Endodermal cell (in vitro differentiated cells): Measurements from ENCODE around the gene CDH8. TPM values are rescaled to one million over a fixed set of nuclear protein-coding genes. Genes with fewer than 3 reads are reported as not detected.
"Not testable (repeated sequence)": the region's sequence is repeated elsewhere in the genome, so short reads cannot be mapped to it uniquely, and the experiment has no call there.

Experiments
- DNase-seq: peaks from one replicate; pipeline ENCODE4 v3.0.0-alpha.2; 2017
- H3K27ac ChIP-seq: 2 replicates; pipeline ENCODE4 v1.5.1; 2013; ENCODE audit warnings: mild to moderate bottlenecking, low read depth, low read length, moderate library complexity
- H3K27me3 ChIP-seq: 2 replicates; pipeline ENCODE4 v1.6.1; 2013; ENCODE audit warnings: mild to moderate bottlenecking, low read length, moderate library complexity; ENCODE audit not compliant: insufficient read depth, control insufficient read depth, poor library complexity, severe bottlenecking
- H3K36me3 ChIP-seq: 2 replicates; pipeline ENCODE4 v1.7.0; 2013; ENCODE audit warnings: mild to moderate bottlenecking, low read length, moderate library complexity; ENCODE audit not compliant: control insufficient read depth, insufficient read depth
- H3K4me1 ChIP-seq: one replicate; pipeline ENCODE4 v1.7.0; 2013; ENCODE audit warnings: low read length; ENCODE audit not compliant: control insufficient read depth, insufficient read depth
- H3K4me3 ChIP-seq: 2 replicates; pipeline ENCODE4 v1.5.1; 2013; ENCODE audit warnings: mild to moderate bottlenecking, low read length, moderate library complexity
- H3K9ac ChIP-seq: 2 replicates; pipeline ENCODE4 v1.6.1; 2013; ENCODE audit warnings: mild to moderate bottlenecking, low read length, moderate library complexity; ENCODE audit not compliant: poor library complexity, severe bottlenecking; ENCODE audit errors: extremely low read depth
- H3K9me3 ChIP-seq: 2 replicates; pipeline ENCODE4 v1.6.1; 2013; ENCODE audit warnings: mild to moderate bottlenecking, low read length, moderate library complexity; ENCODE audit not compliant: control insufficient read depth
- H3K27ac Mint-ChIP-seq: 2 replicates; pipeline ENCODE4 v1.8.0; 2020; ENCODE audit warnings: mixed read lengths
- H3K27me3 Mint-ChIP-seq: 2 replicates; pipeline ENCODE4 v1.8.0; 2021; ENCODE audit warnings: mild to moderate bottlenecking, mixed read lengths; ENCODE audit not compliant: insufficient read depth
- H3K36me3 Mint-ChIP-seq: 2 replicates; pipeline ENCODE4 v1.8.0; 2020; ENCODE audit warnings: low read depth, mixed read lengths
- H3K4me1 Mint-ChIP-seq: 2 replicates; pipeline ENCODE4 v1.8.0; 2020; ENCODE audit warnings: mixed read lengths
- H3K4me3 Mint-ChIP-seq: 2 replicates; pipeline ENCODE4 v1.8.0; 2020; ENCODE audit warnings: mild to moderate bottlenecking, moderate library complexity, mixed read lengths
- H3K9me3 Mint-ChIP-seq: 2 replicates; pipeline ENCODE4 v1.8.0; 2020; ENCODE audit warnings: mild to moderate bottlenecking, mixed read lengths
- WGBS, 2 experiments: methylation state at CpG; one replicate each; pipeline versions ENCODE4 v1.1.5 to v1.1.7; 2013; ENCODE audit warnings: missing lambda C conversion rate in 2 of 2, mixed read lengths in 1 of 2; ENCODE audit not compliant: insufficient coverage in 1 of 2, insufficient read length in 1 of 2; 5-methylcytosine and 5-hydroxymethylcytosine counted together
- total RNA-seq, 2 donors: library from RNA; stranded (reverse); fragmentation: NEBNext Ultra II Directional in 1 of 2; extraction: Animal tissue kit (Norgen Biotek cat#: 25700) in 1 of 2; gene quantifications; 2 replicates in 1 of 2; 3 replicates in 1 of 2; pipeline ENCODE4 v1.2.1, GENCODE V29; 2021
- TF ChIP-seq, protein P1 (sequence below): fragments of 200-600 bp; sonication (generic); conservative IDR thresholded peaks from 2 replicates; pipeline ENCODE4 v1.5.0; 2021; ENCODE audit warnings: antibody characterized with exemption, mild to moderate bottlenecking

CDH8 gene
- total RNA-seq, 2 donors from 2014 or later: 13.9 to 27.2 TPM

- no peaks in the 10 kb centered on the region for H3K36me3 ChIP-seq
- H3K9ac ChIP-seq: no peak overlapping the region
- DNase-seq: no peak
- H3K27ac Mint-ChIP-seq: peak overlapping the region; percentile 48
- no peaks in the 10 kb centered on the region for H3K9me3 ChIP-seq
- H3K4me1 Mint-ChIP-seq: peaks cover 8% of the 10 kb centered on the region
- H3K27me3 Mint-ChIP-seq: no peaks in the 10 kb centered on the region
- TF ChIP-seq, protein P1, sequence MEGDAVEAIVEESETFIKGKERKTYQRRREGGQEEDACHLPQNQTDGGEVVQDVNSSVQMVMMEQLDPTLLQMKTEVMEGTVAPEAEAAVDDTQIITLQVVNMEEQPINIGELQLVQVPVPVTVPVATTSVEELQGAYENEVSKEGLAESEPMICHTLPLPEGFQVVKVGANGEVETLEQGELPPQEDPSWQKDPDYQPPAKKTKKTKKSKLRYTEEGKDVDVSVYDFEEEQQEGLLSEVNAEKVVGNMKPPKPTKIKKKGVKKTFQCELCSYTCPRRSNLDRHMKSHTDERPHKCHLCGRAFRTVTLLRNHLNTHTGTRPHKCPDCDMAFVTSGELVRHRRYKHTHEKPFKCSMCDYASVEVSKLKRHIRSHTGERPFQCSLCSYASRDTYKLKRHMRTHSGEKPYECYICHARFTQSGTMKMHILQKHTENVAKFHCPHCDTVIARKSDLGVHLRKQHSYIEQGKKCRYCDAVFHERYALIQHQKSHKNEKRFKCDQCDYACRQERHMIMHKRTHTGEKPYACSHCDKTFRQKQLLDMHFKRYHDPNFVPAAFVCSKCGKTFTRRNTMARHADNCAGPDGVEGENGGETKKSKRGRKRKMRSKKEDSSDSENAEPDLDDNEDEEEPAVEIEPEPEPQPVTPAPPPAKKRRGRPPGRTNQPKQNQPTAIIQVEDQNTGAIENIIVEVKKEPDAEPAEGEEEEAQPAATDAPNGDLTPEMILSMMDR: no peak
- no peaks in the 10 kb centered on the region for H3K27me3 ChIP-seq
- H3K4me1 ChIP-seq: no peaks in the 10 kb centered on the region
- H3K4me3 Mint-ChIP-seq: no peak overlapping the region
- H3K27ac ChIP-seq: no peak overlapping the region
- no peaks in the 10 kb centered on the region for H3K36me3 Mint-ChIP-seq
- H3K9me3 Mint-ChIP-seq: no peaks in the 10 kb centered on the region
- no peak overlapping the region for H3K4me3 ChIP-seq
- WGBS, 2 experiments: 95 to 100% methylated on average over 4 to 8 of the region's 8 CpGs
These were observed 222.9 kb downstream of the CDH8 start for GRCh38 chr16:61813339-61813738.

DNA sequence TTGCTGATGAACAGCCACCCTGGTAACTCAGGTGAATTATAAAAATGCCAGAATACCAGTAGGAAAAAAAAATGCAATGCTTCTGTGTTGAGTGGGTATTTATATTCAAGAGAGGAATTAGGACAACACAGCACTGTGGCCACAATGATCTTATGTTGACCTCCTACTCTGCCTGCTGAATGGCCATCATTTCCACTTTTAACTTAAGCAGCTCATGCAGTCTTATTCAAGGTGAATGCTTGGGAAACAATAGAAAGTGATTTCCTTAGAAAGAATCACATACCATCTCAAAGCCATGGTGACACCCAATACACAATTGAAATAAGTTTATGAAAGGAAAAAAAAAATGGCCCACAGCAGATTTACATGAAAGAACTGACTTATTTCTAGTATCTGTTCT is 224.0 kb downstream of the CDH8 start:
- H3K4me1 Mint-ChIP-seq: peaks cover 8% of the 10 kb centered on the region
- Histone ChIP-seq H3K27ac (no peak overlapping the region), H3K4me3 (no peak overlapping the region), H3K4me1 (no peaks in the 10 kb centered on the region), H3K9ac (no peak overlapping the region), H3K36me3 (no peaks in the 10 kb centered on the region), H3K9me3 (no peaks in the 10 kb centered on the region), H3K27me3 (no peaks in the 10 kb centered on the region)
- H3K27me3 Mint-ChIP-seq: no peaks in the 10 kb centered on the region
- no peaks in the 10 kb centered on the region for H3K36me3 Mint-ChIP-seq
- no peak overlapping the region for H3K4me3 Mint-ChIP-seq
- H3K9me3 Mint-ChIP-seq: no peaks in the 10 kb centered on the region
- no peak for DNase-seq
- TF ChIP-seq, protein P1: no peak
- H3K27ac Mint-ChIP-seq: no peak overlapping the region

- H3K27ac ChIP-seq: no peak overlapping the region
- Mint-ChIP-seq H3K4me3 (no peak overlapping the region), H3K4me1 (peaks cover 6% of the 10 kb centered on the region), H3K27ac (no peak overlapping the region), H3K27me3 (no peaks in the 10 kb centered on the region), H3K9me3 (peaks cover 5% of the 10 kb centered on the region), H3K36me3 (no peaks in the 10 kb centered on the region)
- H3K36me3 ChIP-seq: no peaks in the 10 kb centered on the region
- no peak overlapping the region for H3K9ac ChIP-seq
- no peaks in the 10 kb centered on the region for H3K9me3 ChIP-seq
- 93 to 100% methylated on average over 2 to 3 of the region's 3 CpGs for WGBS, 2 experiments
- no peaks in the 10 kb centered on the region for H3K4me1 ChIP-seq
- H3K4me3 ChIP-seq: no peak overlapping the region
- DNase-seq: no peak
- H3K27me3 ChIP-seq: no peaks in the 10 kb centered on the region
- TF ChIP-seq, protein P1: no peak
These were observed 228.7 kb downstream of the CDH8 start for GRCh38 chr16:61807551-61807950.

- H3K4me3 Mint-ChIP-seq: peak overlapping the region; percentile 36
- H3K4me1 Mint-ChIP-seq: not testable (repeated sequence)
These were observed 235.0 kb downstream of the CDH8 start for GRCh38 chr16:61801217-61801616.

More at GRCh38 chr16:61801217-61801616, 235.0 kb downstream of the CDH8 start:
- H3K4me3 ChIP-seq, H3K36me3 ChIP-seq, H3K27me3 ChIP-seq, H3K36me3 Mint-ChIP-seq, H3K9me3 ChIP-seq, H3K9me3 Mint-ChIP-seq, H3K27ac ChIP-seq, H3K9ac ChIP-seq, H3K4me1 ChIP-seq, H3K27me3 Mint-ChIP-seq, DNase-seq: not testable (repeated sequence)
- 100% methylated on average over 3 of the region's 10 CpGs; no CpG with 5 or more reads in 1 of the 2 experiments for WGBS, 2 experiments
- peak overlapping the region; percentile 48 for H3K27ac Mint-ChIP-seq
